GM19043 (cell line): Measurements from ENCODE around the gene TLL2.

Experiments
- ATAC-seq: cut with Tn5 transposase; IDR thresholded peaks from one replicate; pipeline ENCODE4 v1.9.1; 2021; ENCODE audit warnings: low read depth; ENCODE audit not compliant: unreplicated experiment

Gene TLL2

GRCh38 chr10:96334616-96335526 is 178.9 kb downstream of the TLL2 start:
- ATAC-seq = no peak

GRCh38 chr10:96333101-96333500 is 180.6 kb downstream of the TLL2 start:
- no peak for ATAC-seq

GRCh38 chr10:96327462-96327861 is 186.3 kb downstream of the TLL2 start:
- ATAC-seq = no peak

- peak; percentile 98 for ATAC-seq
Observed at GRCh38 chr10:96325719-96326373, 187.9 kb downstream of the TLL2 start.

- ATAC-seq = no peak
Observed at GRCh38 chr10:96324447-96324846, 189.3 kb downstream of the TLL2 start.

GRCh38 chr10:96322275-96322674 is 191.5 kb downstream of the TLL2 start:
- ATAC-seq = no peak

GRCh38 chr10:96321822-96322221 is 191.9 kb downstream of the TLL2 start:
- ATAC-seq = no peak

- no peak for ATAC-seq
Observed at GRCh38 chr10:96319754-96320474, 193.8 kb downstream of the TLL2 start.

- ATAC-seq = no peak
Observed at GRCh38 chr10:96317067-96317833, 196.5 kb downstream of the TLL2 start.
